Stimulated activated naive B cell treated with anti-CD40 and anti-IgM and Interleukin-4, amounts not matched to agents 10 μg/mL and 1 μg/mL and 100 μg/mL, for 72 hours (primary cell): ENCODE data around the gene TMEM18.
A peak's percentile ranks its signal among the peaks of the same experiment; 100 is the strongest.

Experiments
- ATAC-seq, 2 donors: fragments of 150-1000 bp; cut with Tn5 transposase; replicated peaks; 2 replicates each; pipeline ENCODE4 v1.10.0; 2021; ENCODE audit warnings: moderate library complexity in 1 of 2
- DNase-seq: peaks from one replicate; pipeline ENCODE4 v3.0.0; 2021
- H3K27ac Mint-ChIP-seq: one replicate; pipeline ENCODE4 v1.8.0; 2022; ENCODE audit warnings: mild to moderate bottlenecking, mixed read lengths
- H3K27me3 Mint-ChIP-seq, 2 donors: one replicate each; pipeline ENCODE4 v1.8.0; 2022; ENCODE audit warnings: mixed read lengths in 2 of 2
- H3K36me3 Mint-ChIP-seq, 2 donors: one replicate each; pipeline ENCODE4 v1.8.0; 2022; ENCODE audit warnings: mixed read lengths in 2 of 2, mild to moderate bottlenecking in 1 of 2
- H3K4me1 Mint-ChIP-seq, 2 donors: one replicate each; pipeline ENCODE4 v1.8.0; 2022; ENCODE audit warnings: mixed read lengths in 2 of 2, mild to moderate bottlenecking in 1 of 2
- H3K4me3 Mint-ChIP-seq, 2 donors: one replicate each; pipeline ENCODE4 v1.8.0; 2022; ENCODE audit warnings: mild to moderate bottlenecking in 2 of 2, mixed read lengths in 2 of 2, moderate library complexity in 1 of 2
- H3K9me3 Mint-ChIP-seq, 2 donors: one replicate each; pipeline ENCODE4 v1.8.0; 2022; ENCODE audit warnings: mixed read lengths in 2 of 2, mild to moderate bottlenecking in 1 of 2

The TMEM18 gene

DNA sequence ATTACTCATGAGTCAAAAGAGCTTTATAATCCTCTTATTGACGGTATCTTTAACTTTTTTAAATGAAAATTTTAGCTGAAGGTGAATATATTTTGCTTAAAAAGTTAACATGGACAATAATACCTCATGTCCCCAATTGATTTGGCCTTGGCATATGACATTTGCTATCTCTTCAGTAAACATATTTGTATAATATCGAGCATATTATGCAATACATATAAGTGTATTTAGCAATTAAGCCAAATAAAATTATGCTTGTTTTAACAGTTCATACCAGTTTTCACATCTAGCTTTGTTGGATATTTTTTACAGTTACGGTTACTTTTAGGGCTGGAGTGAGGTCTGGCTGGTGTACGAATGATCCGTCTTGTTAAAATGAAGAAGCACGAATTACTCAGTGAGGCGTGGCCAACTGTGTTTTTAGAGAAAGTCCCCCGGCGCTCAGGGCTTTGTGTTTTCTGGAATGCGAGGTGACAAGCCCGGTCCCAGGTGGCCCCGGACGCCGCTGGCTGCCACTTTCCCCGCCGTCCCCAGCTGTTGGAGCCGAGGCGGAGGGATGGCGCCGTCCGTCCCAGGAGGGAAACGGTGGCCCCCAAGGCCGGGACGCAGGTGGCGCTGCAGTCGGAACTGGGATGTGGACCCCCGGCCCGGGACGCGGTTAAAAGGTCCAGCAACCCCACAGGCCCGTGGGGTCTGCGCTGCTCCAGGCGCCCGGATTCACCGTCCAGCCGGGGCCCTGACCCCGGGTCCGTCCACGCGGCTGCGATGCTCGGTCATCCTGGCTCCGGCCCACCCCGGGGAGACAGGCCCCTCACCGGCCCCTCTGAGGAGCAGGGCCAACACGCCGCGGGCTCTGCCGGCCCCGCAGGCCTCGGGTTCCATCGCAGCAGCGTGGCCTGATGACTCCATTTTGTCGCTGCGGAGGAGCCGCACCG lies 41.3 kb downstream of the TMEM18 start:
- Mint-ChIP-seq H3K27me3 (peaks cover 7 to 10% of the 10 kb centered on the region in 2 donors), H3K4me3 (peak overlapping the region; percentile 88 to 93), H3K4me1 (peaks cover 2 to 8% of the 10 kb centered on the region in 2 donors), H3K9me3 (peaks cover 0 to 3% of the 10 kb centered on the region in 2 donors), H3K36me3 (no peaks in the 10 kb centered on the region), H3K27ac (no peak overlapping the region)
- no peak for DNase-seq
- peak in 1 of 2 donors; percentile 17 for ATAC-seq

DNA sequence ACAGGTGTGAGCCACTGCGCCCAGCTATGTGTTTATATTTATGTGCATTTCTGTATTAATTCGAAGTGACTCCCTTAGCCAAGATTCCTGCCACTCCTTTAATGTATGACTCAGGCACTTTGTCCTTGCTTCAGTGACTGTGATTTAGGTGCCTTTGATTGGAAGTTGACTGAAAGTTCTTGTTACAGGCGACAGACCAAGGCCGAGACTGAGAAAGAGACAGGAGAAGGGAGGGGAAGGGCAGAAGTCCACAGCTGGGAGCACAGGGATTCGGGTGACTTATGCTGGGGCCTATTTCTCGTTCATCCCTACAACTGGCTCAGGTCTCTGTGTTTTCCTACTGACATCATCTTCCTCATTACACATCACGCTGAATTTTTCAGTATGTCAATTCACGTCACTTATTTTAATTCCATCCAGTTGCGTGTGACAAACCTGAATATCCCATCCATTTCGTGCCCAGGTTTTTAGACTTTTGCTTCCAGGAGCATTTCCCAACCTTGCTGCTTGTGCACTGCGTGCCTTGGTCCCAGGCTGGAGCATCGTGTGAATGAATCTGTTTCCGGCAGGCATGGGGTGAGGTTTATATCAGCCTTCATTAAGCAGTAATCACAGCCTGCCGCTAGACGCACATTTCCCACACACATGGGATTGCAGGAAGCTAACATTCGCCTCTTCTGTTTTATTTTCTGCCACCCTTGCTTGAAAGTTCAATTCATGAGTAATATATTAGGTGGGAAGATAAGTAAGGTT lies 42.4 kb downstream of the TMEM18 start:
- ATAC-seq (no peak), DNase-seq (no peak)
- no peaks in the 10 kb centered on the region for H3K36me3 Mint-ChIP-seq
- H3K4me3 Mint-ChIP-seq, result no peak overlapping the region
- peaks cover 0 to 3% of the 10 kb centered on the region in 2 donors for H3K9me3 Mint-ChIP-seq
- peaks cover 2 to 8% of the 10 kb centered on the region in 2 donors for H3K4me1 Mint-ChIP-seq
- H3K27me3 Mint-ChIP-seq, result peaks cover 7 to 10% of the 10 kb centered on the region in 2 donors
- no peak overlapping the region for H3K27ac Mint-ChIP-seq

DNA sequence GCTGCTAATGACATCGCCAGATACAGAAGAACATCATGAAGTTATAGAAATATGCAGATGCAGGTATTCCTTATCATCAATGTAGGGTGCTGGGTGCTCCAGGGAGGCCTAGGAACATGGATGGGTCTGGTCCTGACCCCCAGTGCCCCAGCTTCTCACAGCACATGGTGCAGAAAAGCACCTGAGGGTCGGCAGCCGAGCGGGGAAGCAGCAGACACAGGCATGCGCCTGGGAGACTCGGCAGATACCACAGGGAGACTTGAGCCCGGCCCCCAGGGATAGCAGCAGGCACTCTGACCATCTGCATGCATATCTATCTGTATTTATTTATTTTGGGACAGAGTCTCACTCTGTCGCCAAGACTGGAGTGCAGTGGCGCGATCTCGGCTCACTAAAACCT lies 43.2 kb downstream of the TMEM18 start:
- no peak overlapping the region for H3K4me3 Mint-ChIP-seq
- H3K9me3 Mint-ChIP-seq, result peaks cover 0 to 3% of the 10 kb centered on the region in 2 donors
- ATAC-seq, result no peak
- H3K27ac Mint-ChIP-seq, result no peak overlapping the region
- H3K4me1 Mint-ChIP-seq, result peaks cover 2 to 8% of the 10 kb centered on the region in 2 donors
- no peak for DNase-seq
- peaks cover 7 to 11% of the 10 kb centered on the region in 2 donors for H3K27me3 Mint-ChIP-seq
- H3K36me3 Mint-ChIP-seq, result no peaks in the 10 kb centered on the region

DNA sequence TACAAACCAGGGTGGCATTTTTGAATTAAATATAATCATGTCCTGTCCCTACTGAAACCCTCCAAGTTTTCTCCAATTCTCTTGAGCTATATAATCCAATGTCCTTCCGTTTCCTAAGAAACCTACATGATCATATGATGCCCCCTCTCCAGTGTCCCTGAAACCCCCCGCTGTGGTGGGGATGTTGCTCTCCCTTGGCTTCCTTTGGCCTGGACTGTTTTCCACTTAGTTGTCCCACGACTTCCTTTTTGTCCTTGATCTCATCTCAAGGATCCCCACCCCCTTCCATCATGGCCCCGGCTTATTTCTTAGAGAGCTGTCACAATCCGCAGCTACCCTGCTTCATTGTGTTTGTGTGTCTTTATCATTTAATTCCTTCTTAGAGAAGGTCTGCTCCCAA lies 43.8 kb downstream of the TMEM18 start:
- Mint-ChIP-seq H3K36me3 (no peaks in the 10 kb centered on the region), H3K27ac (no peak overlapping the region), H3K9me3 (peaks cover 0 to 3% of the 10 kb centered on the region in 2 donors), H3K27me3 (peaks cover 7 to 18% of the 10 kb centered on the region in 2 donors), H3K4me1 (peaks cover 2 to 8% of the 10 kb centered on the region in 2 donors), H3K4me3 (no peak overlapping the region)
- DNase-seq, result no peak
- ATAC-seq, result no peak

DNA sequence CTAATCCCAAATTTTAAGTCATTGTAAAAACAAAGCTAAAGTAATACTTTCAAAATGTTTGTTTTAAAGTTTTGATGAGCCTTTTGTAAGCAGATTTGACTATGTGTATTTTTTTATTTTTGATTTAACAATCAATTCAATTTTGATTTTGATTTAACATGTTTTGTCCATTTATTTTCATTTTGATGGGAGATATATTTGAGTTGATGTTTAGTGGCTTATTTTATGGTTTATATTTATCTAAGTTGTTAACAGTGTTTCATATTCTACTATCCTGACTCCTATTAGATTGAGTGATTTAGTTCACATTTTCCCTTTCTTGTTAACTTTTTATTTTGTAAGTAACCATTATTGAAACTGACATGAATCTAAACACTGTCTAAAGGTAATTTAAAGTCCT lies 44.7 kb downstream of the TMEM18 start:
- no peaks in the 10 kb centered on the region for H3K36me3 Mint-ChIP-seq
- H3K4me3 Mint-ChIP-seq, result no peak overlapping the region
- H3K9me3 Mint-ChIP-seq, result peaks cover 0 to 3% of the 10 kb centered on the region in 2 donors
- DNase-seq, result no peak
- H3K27ac Mint-ChIP-seq, result no peak overlapping the region
- H3K27me3 Mint-ChIP-seq, result peaks cover 7 to 23% of the 10 kb centered on the region in 2 donors
- peaks cover 2 to 8% of the 10 kb centered on the region in 2 donors for H3K4me1 Mint-ChIP-seq
- ATAC-seq, result no peak

DNA sequence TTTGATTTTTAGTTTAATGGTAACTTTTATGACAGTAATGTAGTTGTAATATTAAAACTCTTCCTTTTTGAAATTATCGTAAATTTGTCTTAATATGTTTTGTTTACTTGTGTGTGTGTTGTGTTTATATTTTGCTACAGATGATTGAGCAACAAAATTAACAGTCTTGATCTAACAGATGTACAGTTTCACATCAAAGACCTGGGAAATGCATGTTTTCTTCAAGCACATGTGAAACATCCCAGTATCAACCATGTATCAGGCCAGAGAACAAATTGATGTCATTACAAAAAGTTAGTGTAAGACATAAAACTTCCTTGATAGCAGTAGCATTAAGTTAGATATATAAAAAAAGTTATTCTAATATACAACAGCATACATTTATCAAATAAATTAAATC lies 45.5 kb downstream of the TMEM18 start:
- no peak overlapping the region for H3K4me3 Mint-ChIP-seq
- H3K4me1 Mint-ChIP-seq, result peaks cover 0 to 3% of the 10 kb centered on the region in 2 donors
- DNase-seq, result no peak
- ATAC-seq, result no peak
- H3K27ac Mint-ChIP-seq, result no peak overlapping the region
- H3K27me3 Mint-ChIP-seq, result peaks cover 3 to 30% of the 10 kb centered on the region in 2 donors
- H3K36me3 Mint-ChIP-seq, result no peaks in the 10 kb centered on the region
- peaks cover 0 to 3% of the 10 kb centered on the region in 2 donors for H3K9me3 Mint-ChIP-seq

DNA sequence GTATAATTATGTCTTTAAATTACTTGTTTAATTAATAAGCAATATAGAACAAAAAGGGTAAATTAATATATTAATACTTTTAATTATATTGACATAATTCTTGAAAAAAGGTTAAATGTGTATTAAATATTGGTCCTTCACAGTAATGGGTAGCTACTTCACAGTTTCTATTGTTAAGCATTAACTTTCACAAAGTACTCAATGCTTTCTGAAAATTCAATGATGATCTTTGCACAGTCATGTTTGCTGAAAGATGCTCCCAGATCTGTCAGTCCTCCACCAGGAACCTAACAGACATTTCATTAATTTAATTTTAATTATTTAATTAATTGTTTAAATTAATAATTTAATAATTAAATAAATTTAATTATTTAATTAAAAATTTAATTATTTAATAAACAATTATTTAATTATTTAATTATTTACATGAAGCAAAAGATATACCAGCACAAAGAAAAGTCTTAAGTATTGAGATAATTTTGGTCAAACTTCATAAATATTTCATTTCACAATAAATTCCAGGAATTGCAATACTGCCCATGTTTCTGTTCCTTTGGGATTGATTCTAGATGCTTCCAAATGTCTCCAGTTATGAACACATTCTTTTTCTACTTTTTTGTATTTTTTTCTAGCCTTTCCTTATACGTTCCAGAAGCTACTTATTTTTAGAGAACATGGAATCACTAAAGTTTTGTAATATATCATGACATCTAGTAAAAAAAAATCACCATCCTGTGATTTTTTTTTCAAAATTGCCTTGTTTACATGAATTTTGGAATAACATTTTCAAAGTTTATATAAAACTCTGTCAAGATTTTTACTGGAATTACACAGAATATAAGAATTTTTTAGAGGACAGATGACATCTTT lies 46.5 kb downstream of the TMEM18 start:
- Mint-ChIP-seq H3K4me3 (no peak overlapping the region), H3K27me3 (peaks cover 4 to 34% of the 10 kb centered on the region in 2 donors), H3K27ac (no peak overlapping the region), H3K36me3 (no peaks in the 10 kb centered on the region), H3K9me3 (peaks cover 0 to 3% of the 10 kb centered on the region in 2 donors), H3K4me1 (no peaks in the 10 kb centered on the region)
- ATAC-seq, result no peak
- DNase-seq, result no peak

DNA sequence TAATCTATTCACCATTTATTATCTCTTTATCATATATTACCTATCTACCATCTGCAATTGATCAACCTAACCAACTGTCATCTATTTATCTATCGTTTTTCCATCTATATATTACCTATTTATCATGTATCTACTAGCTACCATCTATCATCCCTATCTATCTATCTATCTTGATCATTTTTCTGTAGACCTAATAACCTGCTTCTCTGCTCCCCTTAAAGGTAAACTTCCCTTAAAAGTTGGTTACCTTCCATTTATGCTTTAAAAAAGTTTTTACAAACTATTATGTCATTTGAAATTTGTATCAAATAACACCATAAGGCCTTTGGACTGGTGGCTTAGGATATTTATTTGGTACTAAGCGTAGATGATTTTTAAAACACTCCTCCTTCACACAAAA lies 47.2 kb downstream of the TMEM18 start:
- no peak for DNase-seq

DNA sequence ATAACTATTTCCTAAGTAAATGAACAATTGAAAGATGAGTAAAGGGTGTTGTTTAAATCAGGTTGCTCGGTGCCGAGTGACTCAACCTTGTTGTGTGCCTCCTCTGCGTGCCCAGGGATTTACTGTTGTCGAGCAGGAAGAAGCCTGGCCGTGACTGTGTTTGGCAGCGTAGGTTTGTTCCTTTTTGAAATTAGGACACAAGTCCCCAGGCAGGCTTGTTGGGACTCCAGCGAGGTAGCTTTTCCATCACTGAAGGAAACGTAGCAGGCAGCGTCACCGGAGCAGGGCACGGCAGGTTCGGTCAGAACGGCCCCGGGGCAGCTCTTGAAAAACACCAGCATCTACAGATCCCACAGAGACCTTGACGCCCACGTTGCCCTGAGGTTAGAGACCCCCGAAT lies 48.6 kb downstream of the TMEM18 start:
- Mint-ChIP-seq H3K4me3 (no peak overlapping the region), H3K4me1 (no peaks in the 10 kb centered on the region), H3K27ac (no peak overlapping the region), H3K36me3 (no peaks in the 10 kb centered on the region), H3K9me3 (peaks cover 0 to 3% of the 10 kb centered on the region in 2 donors), H3K27me3 (peaks cover 11 to 44% of the 10 kb centered on the region in 2 donors)
- no peak for DNase-seq
- no peak for ATAC-seq

More for the DNA sequence above, 47.2 kb downstream of the TMEM18 start:
- no peak for ATAC-seq
- Mint-ChIP-seq H3K9me3 (peaks cover 0 to 3% of the 10 kb centered on the region in 2 donors), H3K4me3 (no peak overlapping the region), H3K36me3 (no peaks in the 10 kb centered on the region), H3K27ac (no peak overlapping the region), H3K27me3 (peaks cover 10 to 42% of the 10 kb centered on the region in 2 donors), H3K4me1 (no peaks in the 10 kb centered on the region)

DNA sequence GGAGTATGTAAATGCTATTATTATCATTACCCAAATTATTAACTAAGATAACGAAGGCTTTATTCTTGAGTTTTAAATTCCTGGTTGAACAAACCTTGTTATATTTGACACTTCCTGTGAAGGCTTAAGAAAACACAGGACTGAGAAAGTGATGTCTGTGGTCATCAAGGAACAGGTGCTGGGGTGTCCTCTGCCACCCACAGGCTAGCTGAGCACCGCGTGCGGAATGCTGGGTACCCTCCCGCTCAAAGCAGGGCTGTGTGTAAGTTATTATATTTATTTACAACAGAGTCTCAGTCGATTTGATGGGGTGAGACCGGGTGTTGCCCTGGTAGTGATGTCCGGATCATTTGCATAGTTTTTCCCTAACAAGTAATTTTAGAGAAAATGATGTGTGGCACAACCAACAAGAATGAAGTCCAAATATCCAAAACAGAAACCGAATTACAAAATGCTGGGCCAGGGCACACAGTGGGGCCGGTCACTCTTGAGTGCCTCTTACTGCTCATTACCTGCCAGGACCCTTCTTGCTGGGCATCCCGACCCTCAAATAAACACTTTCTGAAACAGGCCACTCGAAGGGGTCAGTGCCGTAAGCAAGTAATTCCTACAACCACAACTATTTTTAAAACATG lies 49.2 kb downstream of the TMEM18 start:
- DNase-seq (no peak), ATAC-seq (no peak)
- no peak overlapping the region for H3K4me3 Mint-ChIP-seq
- no peaks in the 10 kb centered on the region for H3K4me1 Mint-ChIP-seq
- no peak overlapping the region for H3K27ac Mint-ChIP-seq
- peaks cover 0 to 2% of the 10 kb centered on the region in 2 donors for H3K9me3 Mint-ChIP-seq
- H3K27me3 Mint-ChIP-seq, result peaks cover 11 to 38% of the 10 kb centered on the region in 2 donors
- no peaks in the 10 kb centered on the region for H3K36me3 Mint-ChIP-seq

DNA sequence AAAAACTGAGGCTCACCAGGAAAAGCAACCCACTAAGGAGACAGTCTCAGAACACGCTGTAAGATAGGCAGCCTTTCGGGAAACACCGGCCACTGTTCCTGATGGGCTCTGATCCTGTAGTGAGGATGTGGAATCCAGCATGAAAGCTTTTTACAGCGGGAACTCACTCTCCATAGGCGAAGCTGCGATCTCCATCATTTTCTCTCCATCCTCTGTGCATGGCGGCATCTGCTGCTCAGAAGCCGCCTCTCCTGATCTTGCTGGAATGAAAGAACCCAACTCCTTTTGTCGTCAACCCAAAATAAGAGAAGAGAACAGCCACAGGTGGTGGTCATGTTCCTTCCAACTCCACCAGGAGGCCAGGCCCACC lies 49.9 kb downstream of the TMEM18 start:
- H3K36me3 Mint-ChIP-seq, result no peaks in the 10 kb centered on the region
- H3K27ac Mint-ChIP-seq, result no peak overlapping the region
- no peak for DNase-seq
- H3K9me3 Mint-ChIP-seq, result peaks cover 0 to 2% of the 10 kb centered on the region in 2 donors
- peaks cover 11 to 34% of the 10 kb centered on the region in 2 donors for H3K27me3 Mint-ChIP-seq
- ATAC-seq, result no peak
- no peaks in the 10 kb centered on the region for H3K4me1 Mint-ChIP-seq
- no peak overlapping the region for H3K4me3 Mint-ChIP-seq

DNA sequence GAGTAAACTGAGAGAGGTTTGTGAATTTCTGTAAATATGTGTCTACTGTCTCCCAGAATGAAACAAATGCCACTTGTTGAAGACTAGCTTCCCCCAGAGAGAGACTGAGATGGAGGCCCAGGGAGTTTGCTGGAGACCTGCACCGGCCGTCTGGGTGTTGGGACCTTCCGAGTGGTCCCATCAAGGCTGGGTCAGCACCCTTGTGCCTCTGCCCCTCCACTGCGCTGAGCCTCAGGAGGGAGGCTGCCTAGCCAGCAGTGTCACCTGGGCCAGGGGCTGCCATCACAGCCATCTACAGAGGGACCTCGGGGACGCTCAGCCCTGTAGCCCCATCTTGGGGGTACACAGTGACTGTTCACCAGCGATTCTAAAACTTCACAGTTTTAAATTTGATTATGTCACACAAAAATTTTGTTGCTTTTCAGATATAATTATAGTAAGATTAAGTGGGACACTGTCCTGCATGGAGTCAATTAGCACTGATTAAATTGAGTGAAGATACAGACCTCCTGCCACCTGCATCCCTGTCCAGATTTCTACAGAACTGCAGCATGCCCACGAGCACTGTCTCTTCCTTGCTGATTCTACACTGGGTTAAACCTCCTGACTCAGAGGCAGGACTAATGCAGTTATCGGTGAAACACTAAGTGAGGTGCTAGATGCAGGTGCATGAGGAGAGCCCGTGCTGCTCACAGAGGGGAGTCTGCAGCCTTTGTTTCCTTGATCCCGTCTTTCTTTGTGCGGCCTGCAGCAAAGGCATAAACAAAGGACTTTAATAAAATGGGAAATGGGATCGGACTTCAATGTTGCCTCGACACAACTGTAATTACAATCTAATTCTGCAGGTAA lies 50.5 kb downstream of the TMEM18 start:
- no peak for DNase-seq
- H3K36me3 Mint-ChIP-seq, result no peaks in the 10 kb centered on the region
- no peak overlapping the region for H3K4me3 Mint-ChIP-seq
- H3K27me3 Mint-ChIP-seq, result peaks cover 11 to 34% of the 10 kb centered on the region in 2 donors
- no peaks in the 10 kb centered on the region for H3K4me1 Mint-ChIP-seq
- no peak for ATAC-seq
- H3K27ac Mint-ChIP-seq, result no peak overlapping the region
- H3K9me3 Mint-ChIP-seq, result peaks cover 0 to under 1% of the 10 kb centered on the region in 2 donors
